ENCODE measurements around the gene DGKD.

- TF ChIP-seq EZH2 (IDR thresholded peaks at IDR 0.05; ENCODE audit: low read length, missing control alignments) (no peak), CTCF (conservative IDR thresholded peaks at IDR 0.05 in 1 of 2, IDR thresholded peaks at IDR 0.05 in 1 of 2; ENCODE audit: low read depth in 1 of 2, low read length in 2 of 2) (no peak)
Observed at GRCh38 chr2:233369897-233370685, 15.8 kb downstream of the DGKD start.

All from fibroblast of lung (primary cell).